ENCODE measurements around the gene PER1.

The PER1 gene

GRCh38 chr17:8138672-8139371, 13.4 kb downstream of the PER1 start:
- Histone ChIP-seq H3K9me3 (ENCODE audit: control insufficient read depth, low read length) (no peaks in the 10 kb centered on the region), H3K36me3 (ENCODE audit: control insufficient read depth, insufficient read depth, low read length) (peaks cover 28% of the 10 kb centered on the region), H3K4me3 (ENCODE audit: insufficient read depth, low read depth, low read length, poor library complexity, severe bottlenecking) (peak overlapping the region; percentile 52), H3K4me1 (ENCODE audit: control insufficient read depth, insufficient read depth, low read length, poor library complexity, severe bottlenecking) (peaks cover 7% of the 10 kb centered on the region), H3K27me3 (replicated peaks; ENCODE audit: control insufficient read depth, insufficient read depth, low read length, poor library complexity, severe bottlenecking) (no peaks in the 10 kb centered on the region), H3K27ac (ENCODE audit: insufficient read depth, low read length, poor library complexity, severe bottlenecking) (peak overlapping the region; percentile 83)
- peak; percentile 88 to 90 (median 90) for DNase-seq

DNA sequence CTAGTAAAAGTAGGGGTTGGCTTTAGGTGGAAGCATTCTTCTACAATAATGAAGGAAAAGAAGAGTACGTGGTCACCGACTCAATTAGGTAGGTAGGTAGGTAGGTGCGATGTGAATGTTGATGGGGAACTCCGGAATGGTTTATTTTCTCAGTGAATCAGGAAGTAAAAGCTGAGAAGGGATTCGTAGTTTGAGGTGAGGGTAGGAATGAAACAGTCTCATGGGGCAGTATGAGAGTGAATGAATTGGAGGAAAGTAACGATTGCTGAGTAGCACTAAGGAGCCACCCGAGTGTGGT, 13.9 kb downstream of the PER1 start:
- peak overlapping the region; percentile 83 for H3K27ac ChIP-seq (ENCODE audit: insufficient read depth, low read length, poor library complexity, severe bottlenecking)
- H3K4me3 ChIP-seq (ENCODE audit: insufficient read depth, low read depth, low read length, poor library complexity, severe bottlenecking): peak overlapping the region; percentile 52
- H3K27me3 ChIP-seq (replicated peaks; ENCODE audit: control insufficient read depth, insufficient read depth, low read length, poor library complexity, severe bottlenecking): no peaks in the 10 kb centered on the region
- H3K4me1 ChIP-seq (ENCODE audit: control insufficient read depth, insufficient read depth, low read length, poor library complexity, severe bottlenecking): peaks cover 7% of the 10 kb centered on the region
- H3K36me3 ChIP-seq (ENCODE audit: control insufficient read depth, insufficient read depth, low read length): peaks cover 23% of the 10 kb centered on the region
- no peaks in the 10 kb centered on the region for H3K9me3 ChIP-seq (ENCODE audit: control insufficient read depth, low read length)
- DNase-seq: no peak

DNA sequence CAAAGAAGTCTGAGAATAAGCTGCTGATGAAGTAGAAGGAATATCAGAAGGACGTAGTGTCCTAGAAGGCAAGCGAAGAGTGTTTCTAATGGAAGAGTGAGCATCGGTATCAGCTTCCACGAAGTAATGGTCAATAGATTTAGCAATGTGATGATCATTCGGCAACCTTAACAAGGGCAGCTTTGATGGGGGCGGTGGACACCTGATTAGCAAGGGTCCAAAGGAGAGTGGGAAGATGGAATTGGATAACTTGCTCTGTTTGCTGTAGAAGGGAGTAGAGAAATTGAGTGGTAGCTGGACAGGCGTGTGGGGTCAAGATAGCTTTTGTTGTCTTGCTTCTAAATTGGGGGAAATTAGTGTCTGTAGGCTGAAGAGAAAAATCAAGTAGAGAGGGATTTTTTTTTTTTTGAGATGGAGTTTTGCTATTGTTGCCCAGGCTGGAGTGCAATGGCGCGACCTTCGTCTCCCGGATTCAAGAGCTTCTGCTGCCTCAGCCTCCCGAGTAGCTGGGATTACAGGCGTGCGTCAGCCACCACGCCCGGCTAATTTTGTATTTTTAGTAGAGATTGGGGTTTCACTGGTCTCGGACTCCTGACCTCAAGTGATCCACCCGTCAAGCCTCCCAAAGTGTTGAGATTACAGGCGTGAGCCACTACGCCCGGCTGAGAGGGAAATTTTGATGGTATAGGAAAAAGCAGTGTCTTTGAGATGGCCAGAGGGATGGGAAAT, 14.4 kb downstream of the PER1 start:
- H3K27me3 ChIP-seq (replicated peaks; ENCODE audit: control insufficient read depth, insufficient read depth, low read length, poor library complexity, severe bottlenecking): no peaks in the 10 kb centered on the region
- peaks cover 7% of the 10 kb centered on the region for H3K4me1 ChIP-seq (ENCODE audit: control insufficient read depth, insufficient read depth, low read length, poor library complexity, severe bottlenecking)
- no peak for DNase-seq
- H3K36me3 ChIP-seq (ENCODE audit: control insufficient read depth, insufficient read depth, low read length): peaks cover 18% of the 10 kb centered on the region
- H3K9me3 ChIP-seq (ENCODE audit: control insufficient read depth, low read length): no peaks in the 10 kb centered on the region
- peak overlapping the region; percentile 83 for H3K27ac ChIP-seq (ENCODE audit: insufficient read depth, low read length, poor library complexity, severe bottlenecking)
- H3K4me3 ChIP-seq (ENCODE audit: insufficient read depth, low read depth, low read length, poor library complexity, severe bottlenecking): peak overlapping the region; percentile 52

GRCh38 chr17:8133941-8134340, 18.3 kb downstream of the PER1 start:
- Histone ChIP-seq H3K36me3 (ENCODE audit: control insufficient read depth, insufficient read depth, low read length) (no peaks in the 10 kb centered on the region), H3K27ac (ENCODE audit: insufficient read depth, low read length, poor library complexity, severe bottlenecking) (no peak overlapping the region), H3K9me3 (ENCODE audit: control insufficient read depth, low read length) (no peaks in the 10 kb centered on the region), H3K4me1 (ENCODE audit: control insufficient read depth, insufficient read depth, low read length, poor library complexity, severe bottlenecking) (peaks cover 7% of the 10 kb centered on the region), H3K27me3 (replicated peaks; ENCODE audit: control insufficient read depth, insufficient read depth, low read length, poor library complexity, severe bottlenecking) (no peaks in the 10 kb centered on the region), H3K4me3 (ENCODE audit: insufficient read depth, low read depth, low read length, poor library complexity, severe bottlenecking) (no peak overlapping the region)
- DNase-seq: no peak

- H3K27ac ChIP-seq (ENCODE audit: insufficient read depth, low read length, poor library complexity, severe bottlenecking): no peak overlapping the region
Observed at GRCh38 chr17:8133399-8133798, 18.8 kb downstream of the PER1 start.

GRCh38 chr17:8131844-8132441, 20.3 kb downstream of the PER1 start:
- DNase-seq: no peak
- peaks cover 3% of the 10 kb centered on the region for H3K4me1 ChIP-seq (ENCODE audit: control insufficient read depth, insufficient read depth, low read length, poor library complexity, severe bottlenecking)
- H3K9me3 ChIP-seq (ENCODE audit: control insufficient read depth, low read length): no peaks in the 10 kb centered on the region
- H3K27ac ChIP-seq (ENCODE audit: insufficient read depth, low read length, poor library complexity, severe bottlenecking): no peak overlapping the region
- H3K36me3 ChIP-seq (ENCODE audit: control insufficient read depth, insufficient read depth, low read length): no peaks in the 10 kb centered on the region
- H3K4me3 ChIP-seq (ENCODE audit: insufficient read depth, low read depth, low read length, poor library complexity, severe bottlenecking): no peak overlapping the region
- no peaks in the 10 kb centered on the region for H3K27me3 ChIP-seq (replicated peaks; ENCODE audit: control insufficient read depth, insufficient read depth, low read length, poor library complexity, severe bottlenecking)

More at GRCh38 chr17:8133399-8133798, 18.8 kb downstream of the PER1 start:
- no peak overlapping the region for H3K4me3 ChIP-seq (ENCODE audit: insufficient read depth, low read depth, low read length, poor library complexity, severe bottlenecking)
- H3K27me3 ChIP-seq (replicated peaks; ENCODE audit: control insufficient read depth, insufficient read depth, low read length, poor library complexity, severe bottlenecking): no peaks in the 10 kb centered on the region
- DNase-seq: no peak
- peaks cover 5% of the 10 kb centered on the region for H3K4me1 ChIP-seq (ENCODE audit: control insufficient read depth, insufficient read depth, low read length, poor library complexity, severe bottlenecking)
- H3K9me3 ChIP-seq (ENCODE audit: control insufficient read depth, low read length): no peaks in the 10 kb centered on the region
- H3K36me3 ChIP-seq (ENCODE audit: control insufficient read depth, insufficient read depth, low read length): no peaks in the 10 kb centered on the region

DNA sequence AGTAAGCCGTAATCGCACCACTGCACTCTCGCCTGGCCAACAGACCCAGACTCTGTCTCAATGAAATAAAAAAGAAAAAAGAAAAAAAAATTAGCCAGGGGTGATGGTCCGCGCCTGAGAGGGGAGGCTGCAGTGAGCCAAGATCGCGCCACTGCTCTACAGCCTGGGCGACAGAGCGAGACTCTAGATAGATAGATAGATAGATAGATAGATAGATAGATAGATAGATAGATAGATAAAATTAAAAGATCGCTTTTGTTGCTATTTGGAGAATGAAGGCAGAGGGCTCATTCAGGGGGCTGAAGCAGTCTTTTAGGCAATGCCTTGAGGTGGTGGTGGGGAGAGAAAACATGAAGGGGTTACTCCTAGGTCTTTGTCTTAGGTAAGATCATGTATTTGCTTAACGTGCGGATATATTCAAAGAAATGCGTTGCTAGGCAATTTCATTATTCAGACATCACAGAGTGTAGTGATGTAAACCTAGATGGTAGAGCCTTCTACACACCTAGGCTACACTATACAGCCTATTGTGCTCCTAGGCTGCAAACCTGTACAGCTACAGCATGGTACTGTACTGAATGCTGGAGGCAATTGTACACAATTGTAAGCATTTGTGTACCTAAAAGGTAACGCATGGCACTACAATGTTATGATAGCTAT, 23.9 kb downstream of the PER1 start:
- no peak for DNase-seq
- Histone ChIP-seq H3K9me3 (ENCODE audit: control insufficient read depth, low read length) (no peaks in the 10 kb centered on the region), H3K4me1 (ENCODE audit: control insufficient read depth, insufficient read depth, low read length, poor library complexity, severe bottlenecking) (peaks cover 34% of the 10 kb centered on the region), H3K27me3 (replicated peaks; ENCODE audit: control insufficient read depth, insufficient read depth, low read length, poor library complexity, severe bottlenecking) (no peaks in the 10 kb centered on the region), H3K4me3 (ENCODE audit: insufficient read depth, low read depth, low read length, poor library complexity, severe bottlenecking) (no peak overlapping the region), H3K36me3 (ENCODE audit: control insufficient read depth, insufficient read depth, low read length) (no peaks in the 10 kb centered on the region), H3K27ac (ENCODE audit: insufficient read depth, low read length, poor library complexity, severe bottlenecking) (no peak overlapping the region)

DNA sequence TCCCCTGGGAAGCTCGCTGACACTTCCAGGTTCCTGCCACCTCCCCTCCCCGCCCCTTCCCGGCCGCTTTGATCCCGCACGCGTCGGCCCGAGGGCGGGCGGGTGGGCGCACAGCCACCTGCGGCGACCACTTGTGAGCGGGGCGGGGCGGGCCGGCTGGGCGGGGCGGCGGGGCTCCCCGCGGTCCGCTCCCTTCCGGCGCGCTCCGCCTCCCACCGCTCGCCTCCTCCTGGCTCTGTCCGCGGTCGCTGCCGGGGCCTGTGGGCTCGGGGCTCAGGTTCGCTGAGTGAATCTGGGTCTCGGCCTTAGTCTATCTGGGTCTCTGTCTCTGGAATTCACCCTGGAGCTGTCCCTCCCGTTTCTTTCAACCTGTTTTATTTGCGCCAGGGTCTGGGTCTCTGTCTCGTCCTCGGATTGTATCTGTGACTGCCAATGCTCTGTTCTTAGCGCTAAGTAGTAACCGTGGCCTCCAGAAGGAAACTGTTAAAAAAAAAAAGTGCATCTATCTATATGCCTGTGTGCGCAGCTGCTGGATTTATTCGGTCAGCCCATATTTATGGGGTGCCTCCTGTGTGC, 25.6 kb downstream of the PER1 start:
- Histone ChIP-seq H3K4me1 (ENCODE audit: control insufficient read depth, insufficient read depth, low read length, poor library complexity, severe bottlenecking) (peaks cover 50% of the 10 kb centered on the region), H3K9me3 (ENCODE audit: control insufficient read depth, low read length) (no peaks in the 10 kb centered on the region), H3K27me3 (replicated peaks; ENCODE audit: control insufficient read depth, insufficient read depth, low read length, poor library complexity, severe bottlenecking) (no peaks in the 10 kb centered on the region), H3K36me3 (ENCODE audit: control insufficient read depth, insufficient read depth, low read length) (no peaks in the 10 kb centered on the region), H3K27ac (ENCODE audit: insufficient read depth, low read length, poor library complexity, severe bottlenecking) (peak overlapping the region; percentile 22), H3K4me3 (ENCODE audit: insufficient read depth, low read depth, low read length, poor library complexity, severe bottlenecking) (peak overlapping the region; percentile 62)
- peak in 1 of 3 donors; percentile 41 for DNase-seq

DNA sequence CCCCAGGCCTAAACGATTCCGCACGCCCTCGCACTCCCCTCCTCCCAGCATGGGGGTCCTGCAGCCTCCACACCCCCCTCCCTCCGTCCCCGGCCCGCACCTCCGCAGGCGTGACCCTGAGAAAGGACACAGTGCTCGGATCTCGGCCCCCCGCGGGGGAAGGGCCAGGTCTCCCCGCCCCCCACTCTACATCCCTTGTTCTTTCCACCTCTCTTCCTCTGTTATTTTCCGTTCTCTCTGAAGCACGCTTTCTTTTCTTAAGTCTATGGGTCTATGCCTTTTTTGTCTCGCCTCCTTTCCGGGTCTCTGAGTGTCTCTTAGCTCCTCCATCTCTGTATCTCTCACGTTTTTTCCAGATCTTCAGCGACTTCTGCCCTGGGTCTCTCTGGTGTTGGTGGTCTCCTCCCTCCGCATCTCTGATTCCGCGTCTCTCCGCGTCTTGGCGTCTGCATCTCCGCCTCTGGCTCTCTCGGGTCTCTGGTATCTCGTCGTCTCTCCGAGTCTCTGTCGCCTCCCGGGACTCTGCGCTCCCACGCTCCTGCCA, 26.2 kb downstream of the PER1 start:
- no peak for DNase-seq
- peak overlapping the region; percentile 22 for H3K27ac ChIP-seq (ENCODE audit: insufficient read depth, low read length, poor library complexity, severe bottlenecking)
- H3K4me3 ChIP-seq (ENCODE audit: insufficient read depth, low read depth, low read length, poor library complexity, severe bottlenecking): peak overlapping the region; percentile 62
- peaks cover 55% of the 10 kb centered on the region for H3K4me1 ChIP-seq (ENCODE audit: control insufficient read depth, insufficient read depth, low read length, poor library complexity, severe bottlenecking)
- no peaks in the 10 kb centered on the region for H3K27me3 ChIP-seq (replicated peaks; ENCODE audit: control insufficient read depth, insufficient read depth, low read length, poor library complexity, severe bottlenecking)
- H3K36me3 ChIP-seq (ENCODE audit: control insufficient read depth, insufficient read depth, low read length): no peaks in the 10 kb centered on the region
- H3K9me3 ChIP-seq (ENCODE audit: control insufficient read depth, low read length): no peaks in the 10 kb centered on the region

All from effector memory CD4-positive, alpha-beta T cell (primary cell).